CD4-positive, CD25-positive, alpha-beta regulatory T cell (primary cell): ENCODE results near the gene ATP6V0B. TPM values are rescaled to one million over a fixed set of nuclear protein-coding genes. Genes with fewer than 3 reads are reported as not detected.
A peak's percentile ranks its signal among the peaks of the same experiment; 100 is the strongest.

Experiments
- ATAC-seq, 2 donors: fragments of 150-1000 bp; cut with Tn5 transposase; one replicate each; pipeline ENCODE4 v1.10.0; 2021; ENCODE audit warnings: low read depth in 2 of 2, moderate number of reproducible peaks in 2 of 2, moderate library complexity in 1 of 2
- DNase-seq, 3 donors: peaks; one replicate each; pipeline versions ENCODE4 v3.0.0 to v3.0.0-alpha.2; 2012 to 2022; ENCODE audit warnings: mixed read lengths in 1 of 3
- H3K27ac ChIP-seq: one replicate; pipeline ENCODE4 v1.7.0; 2013; ENCODE audit warnings: mild to moderate bottlenecking, low read length; ENCODE audit not compliant: insufficient read depth, poor library complexity, severe bottlenecking
- H3K27me3 ChIP-seq: one replicate; pipeline ENCODE4 v1.7.0; 2013; ENCODE audit warnings: low read length; ENCODE audit not compliant: control insufficient read depth, insufficient read depth
- H3K36me3 ChIP-seq: one replicate; pipeline ENCODE4 v1.7.0; 2013; ENCODE audit warnings: mild to moderate bottlenecking, low read length, moderate library complexity; ENCODE audit not compliant: control insufficient read depth, insufficient read depth
- H3K4me1 ChIP-seq: 2 replicates; pipeline ENCODE4 v1.7.0; 2013; ENCODE audit warnings: mild to moderate bottlenecking, low read length; ENCODE audit not compliant: insufficient read depth, control insufficient read depth, poor library complexity, severe bottlenecking
- H3K4me3 ChIP-seq: one replicate; pipeline ENCODE4 v1.7.0; 2013; ENCODE audit warnings: low read depth, mild to moderate bottlenecking, low read length, moderate library complexity
- H3K9me3 ChIP-seq, 2 experiments: 1 replicate in 1 of 2; 2 replicates in 1 of 2; pipeline ENCODE4 v1.7.0; 2013; ENCODE audit warnings: low read length in 2 of 2, mild to moderate bottlenecking in 1 of 2, moderate library complexity in 1 of 2; ENCODE audit not compliant: control insufficient read depth in 2 of 2
- H3K27ac Mint-ChIP-seq, 3 donors: one replicate each; pipeline ENCODE4 v1.8.0; 2020 to 2022; ENCODE audit warnings: mild to moderate bottlenecking in 3 of 3, mixed read lengths in 3 of 3, moderate library complexity in 2 of 3
- H3K27me3 Mint-ChIP-seq: one replicate; pipeline ENCODE4 v1.8.0; 2022; ENCODE audit warnings: mild to moderate bottlenecking, mixed read lengths
- H3K36me3 Mint-ChIP-seq: one replicate; pipeline ENCODE4 v1.8.0; 2020; ENCODE audit warnings: mixed read lengths
- H3K4me1 Mint-ChIP-seq, 4 donors: one replicate each; pipeline ENCODE4 v1.8.0; 2020 to 2022; ENCODE audit warnings: mixed read lengths in 4 of 4, mild to moderate bottlenecking in 1 of 4
- H3K4me3 Mint-ChIP-seq, 4 donors: one replicate each; pipeline ENCODE4 v1.8.0; 2020 to 2022; ENCODE audit warnings: mild to moderate bottlenecking in 4 of 4, mixed read lengths in 4 of 4, moderate library complexity in 3 of 4
- H3K9me3 Mint-ChIP-seq, 7 donors: one replicate each; pipeline ENCODE4 v1.8.0; 2020 to 2022; ENCODE audit warnings: mixed read lengths in 7 of 7, mild to moderate bottlenecking in 3 of 7, moderate library complexity in 2 of 7
- polyA plus RNA-seq, 4 donors: library from polyadenylated mRNA; unstranded; fragments of 300-500 nt; fragmentation: Illumina TruSeq; gene quantifications; one replicate each; pipeline ENCODE4 v1.2.3, GENCODE V29; 2021
- total RNA-seq: library from RNA; stranded (reverse); gene quantifications from one replicate; pipeline ENCODE4 v1.2.3, GENCODE V29; 2022

The ATP6V0B gene
- total and polyA plus RNA-seq, 5 donors from 2014 or later = 69.4 to 274 (median 231) TPM

DNA sequence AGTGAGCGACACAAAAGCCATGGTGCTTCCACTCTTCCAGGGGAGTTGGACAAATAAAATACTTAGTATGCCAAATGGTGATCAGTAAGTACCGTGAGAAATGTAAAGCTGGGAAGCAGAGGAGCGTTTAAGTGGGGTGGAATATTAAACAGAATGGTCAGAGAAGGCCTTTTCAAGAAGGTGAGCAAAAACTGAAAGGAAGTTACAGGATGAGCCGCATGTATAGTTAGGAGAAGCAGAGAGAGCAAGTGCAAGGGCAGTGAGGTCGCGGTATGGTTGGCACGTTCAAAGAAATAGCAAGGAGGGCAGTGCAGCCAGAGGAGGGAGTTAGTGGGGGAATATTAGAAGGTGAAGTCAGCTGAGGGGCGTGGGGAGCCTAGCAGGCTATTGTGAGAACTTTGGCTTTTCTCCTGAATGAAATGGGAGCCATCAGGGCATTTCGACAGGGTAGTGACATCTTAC lies 748 bp upstream of the ATP6V0B start:
- H3K4me3 ChIP-seq = peak overlapping the region; percentile 79
- H3K4me1 ChIP-seq = peaks cover 52% of the 10 kb centered on the region
- peak overlapping the region; percentile 91 to 96 (median 92) for H3K4me3 Mint-ChIP-seq
- DNase-seq = no peak
- no peaks in the 10 kb centered on the region for H3K9me3 ChIP-seq
- peaks cover 4% of the 10 kb centered on the region for H3K27me3 Mint-ChIP-seq
- peaks cover 7 to 69% (median 40%) of the 10 kb centered on the region in 4 donors for H3K4me1 Mint-ChIP-seq
- ATAC-seq = no peak
- H3K27ac Mint-ChIP-seq = peak overlapping the region; percentile 95 to 98 (median 98)
- peaks cover 23% of the 10 kb centered on the region for H3K36me3 ChIP-seq
- H3K27me3 ChIP-seq = no peaks in the 10 kb centered on the region
- peaks cover 20% of the 10 kb centered on the region for H3K36me3 Mint-ChIP-seq
- peak overlapping the region; percentile 81 for H3K27ac ChIP-seq
- no peaks in the 10 kb centered on the region for H3K9me3 Mint-ChIP-seq

DNA sequence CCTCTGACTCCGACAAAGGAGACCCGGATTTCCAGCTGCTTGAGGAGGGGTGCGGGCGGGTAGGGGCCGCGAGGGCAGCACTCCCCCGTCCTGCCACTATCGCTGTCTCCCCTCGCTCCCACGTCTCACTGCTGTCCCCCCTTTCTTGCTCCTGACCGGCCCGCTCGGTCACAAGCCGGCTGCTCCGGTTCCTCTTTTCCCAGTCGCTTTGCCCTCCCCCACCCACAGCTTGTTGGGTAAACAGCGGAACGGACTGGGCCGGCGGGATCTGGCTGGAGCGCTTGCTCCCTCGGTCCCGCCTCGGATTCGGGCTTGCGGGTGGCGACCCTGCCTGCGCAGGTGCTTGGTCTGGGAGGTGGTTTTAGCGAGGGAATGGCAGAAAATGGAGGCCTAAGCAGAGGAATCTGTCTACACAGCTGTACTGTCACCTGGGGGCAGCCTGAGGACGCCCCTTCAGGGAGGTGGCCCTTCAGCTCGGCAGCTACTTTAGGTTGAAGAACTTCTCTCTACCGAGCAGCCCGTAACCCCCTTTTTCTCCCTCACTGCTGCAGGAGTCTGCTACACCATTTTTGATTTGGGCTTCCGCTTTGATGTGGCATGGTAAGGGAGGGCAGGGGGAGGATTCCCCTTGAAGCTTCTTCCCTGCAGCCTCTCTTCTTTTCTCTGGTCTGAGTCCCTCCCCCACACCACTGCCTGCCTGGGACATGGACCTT lies 645 bp downstream of the ATP6V0B start:
- Histone ChIP-seq H3K27ac (peak overlapping the region; percentile 81), H3K9me3 (no peaks in the 10 kb centered on the region), H3K27me3 (no peaks in the 10 kb centered on the region), H3K4me3 (peak overlapping the region; percentile 78), H3K36me3 (peaks cover 23% of the 10 kb centered on the region), H3K4me1 (peaks cover 49% of the 10 kb centered on the region)
- H3K27me3 Mint-ChIP-seq = no peaks in the 10 kb centered on the region
- DNase-seq (peak; percentile 29 to 61 (median 52)), ATAC-seq (peak in 1 of 2 donors; percentile 1)
- H3K9me3 Mint-ChIP-seq = peaks cover 0 to 1% (median 0%) of the 10 kb centered on the region in 7 donors
- H3K27ac Mint-ChIP-seq = peak overlapping the region; percentile 83 to 98 (median 84)
- H3K36me3 Mint-ChIP-seq = peaks cover 18% of the 10 kb centered on the region
- H3K4me3 Mint-ChIP-seq = peak overlapping the region; percentile 91 to 96 (median 92)
- peaks cover 7 to 64% (median 30%) of the 10 kb centered on the region in 4 donors for H3K4me1 Mint-ChIP-seq

DNA sequence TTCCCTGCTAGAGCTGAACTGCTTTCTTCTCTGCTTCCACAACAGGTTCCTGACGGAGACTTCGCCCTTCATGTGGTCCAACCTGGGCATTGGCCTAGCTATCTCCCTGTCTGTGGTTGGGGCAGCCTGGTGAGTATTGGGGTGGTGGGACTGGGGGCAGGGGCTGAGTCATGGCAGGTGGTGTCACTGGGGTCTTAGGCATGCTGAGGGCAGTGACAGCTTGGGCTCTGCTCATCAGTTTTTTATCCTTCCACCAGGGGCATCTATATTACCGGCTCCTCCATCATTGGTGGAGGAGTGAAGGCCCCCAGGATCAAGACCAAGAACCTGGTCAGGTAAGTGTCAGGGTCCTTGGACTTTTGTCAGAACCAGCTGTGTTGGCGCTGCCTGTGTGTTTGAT lies 1.3 kb downstream of the ATP6V0B start:
- Mint-ChIP-seq H3K4me3 (peak overlapping the region; percentile 91 to 96 (median 92)), H3K27me3 (no peaks in the 10 kb centered on the region), H3K27ac (peak overlapping the region in 2 of 3 donors; percentile 83 to 84), H3K4me1 (peaks cover 7 to 61% (median 34%) of the 10 kb centered on the region in 4 donors), H3K9me3 (peaks cover 0 to 1% (median 0%) of the 10 kb centered on the region in 7 donors), H3K36me3 (peaks cover 18% of the 10 kb centered on the region)
- peaks cover 23% of the 10 kb centered on the region for H3K36me3 ChIP-seq
- H3K9me3 ChIP-seq = no peaks in the 10 kb centered on the region
- DNase-seq (no peak), ATAC-seq (no peak)
- peak overlapping the region; percentile 78 for H3K4me3 ChIP-seq
- H3K4me1 ChIP-seq = peaks cover 42% of the 10 kb centered on the region
- no peak overlapping the region for H3K27ac ChIP-seq
- no peaks in the 10 kb centered on the region for H3K27me3 ChIP-seq

DNA sequence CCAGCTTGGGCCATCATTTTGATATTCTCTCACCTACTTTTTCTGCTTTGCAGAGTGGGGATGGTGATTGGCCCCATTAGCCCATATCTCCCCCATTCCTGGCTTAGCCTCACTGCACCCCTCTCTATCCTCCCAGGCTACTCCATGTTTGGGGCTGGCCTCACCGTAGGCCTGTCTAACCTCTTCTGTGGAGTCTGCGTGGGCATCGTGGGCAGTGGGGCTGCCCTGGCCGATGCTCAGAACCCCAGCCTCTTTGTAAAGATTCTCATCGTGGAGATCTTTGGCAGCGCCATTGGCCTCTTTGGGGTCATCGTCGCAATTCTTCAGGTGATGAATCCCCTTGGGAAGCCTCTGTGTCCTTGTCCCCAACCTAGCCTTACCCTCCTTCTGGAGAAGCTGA lies 2.1 kb downstream of the ATP6V0B start:
- Mint-ChIP-seq H3K27ac (peak overlapping the region in 1 of 3 donors; percentile 54), H3K9me3 (peaks cover 0 to 1% (median 0%) of the 10 kb centered on the region in 7 donors), H3K4me3 (peak overlapping the region; percentile 91 to 96 (median 92)), H3K4me1 (peaks cover 7 to 58% (median 34%) of the 10 kb centered on the region in 4 donors), H3K27me3 (no peaks in the 10 kb centered on the region), H3K36me3 (peaks cover 18% of the 10 kb centered on the region)
- no peak for ATAC-seq
- Histone ChIP-seq H3K9me3 (no peaks in the 10 kb centered on the region), H3K27me3 (no peaks in the 10 kb centered on the region), H3K27ac (peak overlapping the region; percentile 2), H3K4me1 (peaks cover 42% of the 10 kb centered on the region), H3K36me3 (peaks cover 23% of the 10 kb centered on the region), H3K4me3 (no peak overlapping the region)
- DNase-seq = no peak

DNA sequence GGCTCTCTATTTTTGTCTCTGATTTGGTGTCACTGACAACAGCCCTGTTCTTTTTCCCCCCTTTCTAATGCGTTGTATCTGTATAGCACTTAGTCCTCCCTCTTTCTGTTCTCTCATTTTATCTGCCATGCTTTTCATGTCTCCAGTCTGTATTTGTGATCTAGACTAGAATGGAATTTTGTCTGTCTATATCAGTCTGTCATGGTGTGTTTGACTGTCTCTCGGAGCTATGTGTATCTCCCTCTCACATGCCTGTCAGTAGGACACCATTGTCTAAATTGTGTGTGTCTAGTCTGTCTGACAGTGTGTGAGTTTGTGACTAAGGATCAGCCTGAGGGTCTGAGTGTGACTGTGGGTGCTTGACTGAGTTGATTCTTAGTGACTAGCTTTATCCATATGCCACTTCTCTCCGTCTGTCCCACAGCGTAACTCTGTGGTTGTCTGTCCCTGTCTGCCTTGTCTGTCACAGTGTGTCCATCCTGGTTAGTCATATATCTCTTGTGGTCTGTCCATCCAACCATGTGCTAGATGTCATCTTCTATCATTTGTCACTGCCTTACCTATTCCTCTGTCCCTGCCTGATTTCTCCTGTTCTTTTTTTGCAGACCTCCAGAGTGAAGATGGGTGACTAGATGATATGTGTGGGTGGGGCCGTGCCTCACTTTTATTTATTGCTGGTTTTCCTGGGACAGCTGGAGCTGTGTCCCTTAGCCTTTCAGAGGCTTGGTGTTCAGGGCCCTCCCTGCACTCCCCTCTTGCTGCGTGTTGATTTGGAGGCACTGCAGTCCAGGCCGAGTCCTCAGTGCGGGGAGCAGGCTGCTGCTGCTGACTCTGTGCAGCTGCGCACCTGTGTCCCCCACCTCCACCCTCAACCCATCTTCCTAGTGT lies 2.9 kb downstream of the ATP6V0B start:
- H3K4me1 Mint-ChIP-seq = peaks cover 7 to 58% (median 34%) of the 10 kb centered on the region in 4 donors
- peaks cover 20% of the 10 kb centered on the region for H3K36me3 ChIP-seq
- peak overlapping the region; percentile 60 to 93 (median 92) for H3K4me3 Mint-ChIP-seq
- DNase-seq (no peak), ATAC-seq (no peak)
- no peak overlapping the region for H3K27ac ChIP-seq
- peak overlapping the region; percentile 13 to 76 (median 54) for H3K27ac Mint-ChIP-seq
- peak overlapping the region; percentile 14 for H3K4me3 ChIP-seq
- peaks cover 0 to 1% (median 0%) of the 10 kb centered on the region in 7 donors for H3K9me3 Mint-ChIP-seq
- no peaks in the 10 kb centered on the region for H3K9me3 ChIP-seq
- peaks cover 42% of the 10 kb centered on the region for H3K4me1 ChIP-seq
- H3K27me3 ChIP-seq = no peaks in the 10 kb centered on the region
- H3K36me3 Mint-ChIP-seq = peaks cover 18% of the 10 kb centered on the region
- H3K27me3 Mint-ChIP-seq = no peaks in the 10 kb centered on the region

DNA sequence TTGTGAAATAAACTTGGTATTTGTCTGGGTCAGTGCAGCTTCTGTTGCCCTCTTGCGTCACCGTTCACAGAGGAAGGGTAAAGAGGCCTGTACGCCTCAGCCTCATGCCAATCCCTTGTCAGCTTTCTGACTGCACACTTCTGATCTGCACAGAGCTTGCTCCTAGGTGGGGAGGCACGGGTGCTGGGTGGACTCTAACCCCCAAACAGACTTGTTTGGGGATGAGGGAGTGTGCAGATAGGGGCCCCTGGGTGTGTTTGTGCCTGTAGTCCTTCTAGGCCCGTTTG lies 3.4 kb downstream of the ATP6V0B start:
- H3K4me1 Mint-ChIP-seq = peaks cover 7 to 63% (median 34%) of the 10 kb centered on the region in 4 donors
- H3K27ac Mint-ChIP-seq = peak overlapping the region in 1 of 3 donors; percentile 76
- no peak overlapping the region for H3K27ac ChIP-seq

DNA sequence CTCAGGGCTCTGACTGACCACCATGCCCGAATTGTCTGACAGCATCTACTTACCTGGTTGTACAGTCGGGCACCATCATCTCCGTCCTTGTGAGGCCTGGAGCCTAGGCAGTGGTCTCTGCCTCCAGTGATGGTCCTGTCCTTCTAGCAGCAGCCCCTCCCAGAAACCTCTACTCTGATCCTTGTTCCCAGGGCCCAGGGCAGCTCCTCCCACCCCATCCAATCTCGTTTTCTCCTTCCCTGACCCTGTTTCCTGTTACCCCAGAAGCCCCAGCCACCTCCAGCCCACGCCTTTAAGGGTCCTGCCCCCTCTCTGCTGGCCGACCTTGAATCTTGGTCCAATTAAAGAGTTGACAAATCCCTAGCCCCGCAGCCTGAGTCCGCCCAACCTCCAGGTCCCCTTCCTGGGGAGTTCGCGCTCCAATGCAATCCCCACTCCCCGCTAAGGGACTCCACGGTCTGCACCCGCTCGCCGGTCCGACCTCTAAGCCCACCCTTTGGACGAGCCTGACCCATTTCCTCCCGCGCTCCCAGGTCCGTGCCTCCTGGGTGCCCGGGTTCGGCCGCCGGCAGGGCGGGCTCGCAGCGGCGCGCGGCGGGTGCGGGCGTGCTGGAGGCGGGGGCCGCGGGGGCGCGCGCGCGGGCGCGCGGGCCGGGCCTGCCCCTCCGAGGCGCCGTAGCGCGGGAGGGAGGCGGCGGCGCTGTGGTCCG lies 3.9 kb downstream of the ATP6V0B start, which contains the start of gene B4GALT2:
Gene B4GALT2, plus strand, starts transcription at position 660 of the 710 bp plus-strand sequence. CDS start 1,951 bp downstream, outside the sequence.
- H3K4me3 ChIP-seq = peak within 1 kb of the TSS; percentile 37
- Mint-ChIP-seq H3K4me3 (peak within 1 kb of the TSS; percentile 90 to 93 (median 90)), H3K36me3 (peaks cover 18% of the 10 kb centered on the region), H3K27ac (peak within 1 kb of the TSS; percentile 67 to 77 (median 76)), H3K4me1 (peaks cover 7 to 62% (median 31%) of the 10 kb centered on the region in 4 donors), H3K9me3 (peaks cover 0 to 1% (median 0%) of the 10 kb centered on the region in 7 donors), H3K27me3 (no peaks in the 10 kb centered on the region)
- DNase-seq (peak in 1 of 3 donors; percentile 20), ATAC-seq (no peak)
- no peaks in the 10 kb centered on the region for H3K9me3 ChIP-seq
- H3K36me3 ChIP-seq = peaks cover 20% of the 10 kb centered on the region
- H3K27ac ChIP-seq = no peak within 1 kb of the TSS
- H3K27me3 ChIP-seq = no peaks in the 10 kb centered on the region
- peaks cover 42% of the 10 kb centered on the region for H3K4me1 ChIP-seq

More for the DNA sequence above, 3.4 kb downstream of the ATP6V0B start:
- no peak for DNase-seq
- Mint-ChIP-seq H3K36me3 (peaks cover 18% of the 10 kb centered on the region), H3K9me3 (peaks cover 0 to 1% (median 0%) of the 10 kb centered on the region in 7 donors), H3K27me3 (no peaks in the 10 kb centered on the region), H3K4me3 (peak overlapping the region; percentile 89 to 93 (median 90))
- Histone ChIP-seq H3K27me3 (no peaks in the 10 kb centered on the region), H3K9me3 (no peaks in the 10 kb centered on the region), H3K4me3 (no peak overlapping the region), H3K4me1 (peaks cover 42% of the 10 kb centered on the region), H3K36me3 (peaks cover 20% of the 10 kb centered on the region)
- ATAC-seq = no peak
